ENCODE results near the gene DCDC2C. TPM values are rescaled to one million over a fixed set of nuclear protein-coding genes. Genes with fewer than 3 reads are reported as not detected.
A peak's percentile ranks its signal among the peaks of the same experiment; 100 is the strongest.
"Not testable (repeated sequence)": the region's sequence is repeated elsewhere in the genome, so short reads cannot be mapped to it uniquely, and the experiment has no call there.

DCDC2C gene
- total and polyA plus RNA-seq, 2 donors, result 0.21 to 0.38 TPM

DNA sequence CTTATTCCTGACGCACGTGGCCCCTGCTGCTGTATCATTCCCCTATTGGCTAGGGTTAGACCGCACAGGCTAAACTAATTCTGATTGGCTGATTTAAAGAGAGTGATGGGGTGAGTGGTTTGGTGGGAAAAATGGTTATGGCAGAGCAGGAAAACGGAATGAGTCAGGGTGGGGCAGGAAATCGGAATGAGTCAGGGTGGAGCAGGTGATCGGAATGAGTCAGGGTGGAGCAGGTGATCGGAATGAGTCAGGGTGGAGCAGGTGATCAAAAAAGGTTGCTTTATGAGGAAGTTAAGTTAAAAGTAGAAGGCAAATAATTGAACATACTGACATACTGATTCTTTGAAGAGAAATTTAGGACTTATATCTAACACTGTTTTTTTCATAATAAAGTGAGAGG lies 42.7 kb upstream of the DCDC2C start:
- peaks cover 0 to 39% of the 10 kb centered on the region in 2 donors for H3K4me1 ChIP-seq (ENCODE audit: control insufficient read depth in 2 of 2, insufficient read depth in 2 of 2, low read length in 2 of 2)
- H3K27me3 ChIP-seq (ENCODE audit: control insufficient read depth in 2 of 2, insufficient read depth in 1 of 2, low read length in 1 of 2); H3K9me3 ChIP-seq (ENCODE audit: control insufficient read depth in 2 of 2, insufficient read depth in 1 of 2, low read length in 1 of 2); H3K36me3 ChIP-seq (ENCODE audit: control insufficient read depth in 2 of 2, insufficient read depth in 2 of 2, low read length in 1 of 2); H3K4me3 ChIP-seq (ENCODE audit: low read length in 2 of 2); H3K27ac ChIP-seq (ENCODE audit: low read depth in 1 of 2, low read length in 1 of 2); DNase-seq (ENCODE audit: low read depth in 6 of 9, low spot score in 9 of 9): not testable (repeated sequence)
- 97% methylated on average over 7 of the region's 7 CpGs for WGBS

DNA sequence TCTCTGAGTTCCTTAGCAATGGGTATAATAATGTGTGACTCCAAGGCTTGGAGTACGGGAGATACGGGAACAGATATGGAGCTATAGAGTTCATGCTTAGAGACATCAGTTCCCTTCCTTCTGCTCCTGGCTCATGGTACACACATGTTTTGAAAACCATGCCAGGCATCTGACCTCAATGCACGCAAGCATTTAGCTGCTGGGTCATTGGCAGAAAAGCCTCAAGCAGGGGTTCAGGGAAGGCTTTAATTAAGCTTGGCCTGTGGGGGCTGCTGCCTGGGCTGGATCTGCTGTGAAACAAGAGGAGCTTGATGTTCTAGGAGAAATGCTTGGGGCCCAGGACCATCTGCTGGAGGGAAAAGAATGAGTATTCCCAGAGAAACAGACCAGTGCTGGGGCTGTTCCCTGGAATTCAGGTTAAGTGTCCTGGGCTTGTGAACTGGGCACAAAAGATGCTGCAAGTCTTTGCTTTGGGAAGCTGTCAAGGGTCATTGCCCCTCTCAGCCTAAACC lies 42.2 kb upstream of the DCDC2C start:
- Histone ChIP-seq H3K27ac (ENCODE audit: low read depth in 1 of 2, low read length in 1 of 2) (no peak overlapping the region), H3K36me3 (ENCODE audit: control insufficient read depth in 2 of 2, insufficient read depth in 2 of 2, low read length in 1 of 2) (no peaks in the 10 kb centered on the region), H3K27me3 (ENCODE audit: control insufficient read depth in 2 of 2, insufficient read depth in 1 of 2, low read length in 1 of 2) (no peaks in the 10 kb centered on the region), H3K9me3 (ENCODE audit: control insufficient read depth in 2 of 2, insufficient read depth in 1 of 2, low read length in 1 of 2) (no peaks in the 10 kb centered on the region), H3K4me1 (ENCODE audit: control insufficient read depth in 2 of 2, insufficient read depth in 2 of 2, low read length in 2 of 2) (peaks cover 0 to 38% of the 10 kb centered on the region in 2 donors), H3K4me3 (ENCODE audit: low read length in 2 of 2) (no peak overlapping the region)
- 97% methylated on average over 3 of the region's 3 CpGs for WGBS
- DNase-seq (ENCODE audit: low read depth in 6 of 9, low spot score in 9 of 9), result no peak

DNA sequence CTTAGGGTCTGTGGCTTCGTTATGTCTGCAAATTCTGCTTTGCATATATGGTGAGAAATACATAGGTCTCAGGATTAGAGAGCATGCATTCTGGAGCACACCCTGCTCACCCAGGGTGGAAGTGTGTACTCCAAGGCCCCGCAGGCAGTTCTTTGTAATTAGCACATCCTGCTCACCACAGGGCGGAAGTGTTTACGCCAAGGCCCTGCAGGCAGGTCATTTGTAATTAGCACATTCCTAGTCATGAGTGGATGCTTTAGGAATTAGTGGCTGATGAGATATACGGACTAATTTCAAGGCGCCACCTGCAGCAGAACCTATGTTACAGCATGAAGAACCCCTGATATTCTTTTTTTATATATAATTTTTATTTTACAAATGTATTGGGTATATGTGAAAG lies 41.1 kb upstream of the DCDC2C start:
- no peak for DNase-seq (ENCODE audit: low read depth in 6 of 9, low spot score in 9 of 9)
- Histone ChIP-seq H3K4me3 (ENCODE audit: low read length in 2 of 2) (no peak overlapping the region), H3K36me3 (ENCODE audit: control insufficient read depth in 2 of 2, insufficient read depth in 2 of 2, low read length in 1 of 2) (no peaks in the 10 kb centered on the region), H3K27me3 (ENCODE audit: control insufficient read depth in 2 of 2, insufficient read depth in 1 of 2, low read length in 1 of 2) (no peaks in the 10 kb centered on the region), H3K9me3 (ENCODE audit: control insufficient read depth in 2 of 2, insufficient read depth in 1 of 2, low read length in 1 of 2) (no peaks in the 10 kb centered on the region), H3K4me1 (ENCODE audit: control insufficient read depth in 2 of 2, insufficient read depth in 2 of 2, low read length in 2 of 2) (peaks cover 0 to 28% of the 10 kb centered on the region in 2 donors), H3K27ac (ENCODE audit: low read depth in 1 of 2, low read length in 1 of 2) (no peak overlapping the region)
- 94% methylated on average over 6 of the region's 6 CpGs for WGBS

- Histone ChIP-seq H3K27me3 (ENCODE audit: control insufficient read depth in 2 of 2, insufficient read depth in 1 of 2, low read length in 1 of 2) (no peaks in the 10 kb centered on the region), H3K9me3 (ENCODE audit: control insufficient read depth in 2 of 2, insufficient read depth in 1 of 2, low read length in 1 of 2) (no peaks in the 10 kb centered on the region), H3K36me3 (ENCODE audit: control insufficient read depth in 2 of 2, insufficient read depth in 2 of 2, low read length in 1 of 2) (no peaks in the 10 kb centered on the region), H3K4me3 (ENCODE audit: low read length in 2 of 2) (no peak overlapping the region), H3K4me1 (ENCODE audit: control insufficient read depth in 2 of 2, insufficient read depth in 2 of 2, low read length in 2 of 2) (peaks cover 0 to 17% of the 10 kb centered on the region in 2 donors), H3K27ac (ENCODE audit: low read depth in 1 of 2, low read length in 1 of 2) (no peak overlapping the region)
- 77% methylated on average over 3 of the region's 3 CpGs for WGBS
- no peak for DNase-seq (ENCODE audit: low read depth in 6 of 9, low spot score in 9 of 9)
Observed at GRCh38 chr2:3664118-3664517, 39.3 kb upstream of the DCDC2C start.

DNA sequence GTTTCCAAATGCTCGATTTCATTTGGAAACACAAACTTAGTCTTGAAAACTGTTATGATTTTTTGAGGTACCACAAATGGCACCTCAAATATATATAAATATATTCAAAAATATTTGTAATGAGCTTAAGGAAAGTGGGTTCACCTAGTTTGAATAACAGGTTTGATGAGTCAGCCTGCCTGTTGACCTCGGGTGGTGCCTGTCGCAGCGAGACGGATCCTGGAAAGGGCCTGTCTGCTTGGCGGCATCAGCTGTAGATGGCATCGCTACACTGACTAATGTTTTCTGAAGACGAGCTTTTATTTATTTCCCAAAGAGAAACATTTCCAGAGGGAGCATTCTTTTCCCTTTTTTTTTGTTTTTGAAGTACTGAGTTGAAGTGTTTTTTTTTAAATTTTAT lies 38.5 kb upstream of the DCDC2C start:
- Histone ChIP-seq H3K4me3 (ENCODE audit: low read length in 2 of 2) (no peak overlapping the region), H3K4me1 (ENCODE audit: control insufficient read depth in 2 of 2, insufficient read depth in 2 of 2, low read length in 2 of 2) (peaks cover 0 to 9% of the 10 kb centered on the region in 2 donors), H3K36me3 (ENCODE audit: control insufficient read depth in 2 of 2, insufficient read depth in 2 of 2, low read length in 1 of 2) (no peaks in the 10 kb centered on the region), H3K9me3 (ENCODE audit: control insufficient read depth in 2 of 2, insufficient read depth in 1 of 2, low read length in 1 of 2) (no peaks in the 10 kb centered on the region), H3K27ac (ENCODE audit: low read depth in 1 of 2, low read length in 1 of 2) (no peak overlapping the region), H3K27me3 (ENCODE audit: control insufficient read depth in 2 of 2, insufficient read depth in 1 of 2, low read length in 1 of 2) (no peaks in the 10 kb centered on the region)
- no peak for DNase-seq (ENCODE audit: low read depth in 6 of 9, low spot score in 9 of 9)
- 96% methylated on average over 8 of the region's 8 CpGs for WGBS

GRCh38 chr2:3665886-3666612 lies 37.3 kb upstream of the DCDC2C start:
- Histone ChIP-seq H3K27ac (ENCODE audit: low read depth in 1 of 2, low read length in 1 of 2) (no peak overlapping the region), H3K36me3 (ENCODE audit: control insufficient read depth in 2 of 2, insufficient read depth in 2 of 2, low read length in 1 of 2) (no peaks in the 10 kb centered on the region), H3K27me3 (ENCODE audit: control insufficient read depth in 2 of 2, insufficient read depth in 1 of 2, low read length in 1 of 2) (no peaks in the 10 kb centered on the region), H3K4me1 (ENCODE audit: control insufficient read depth in 2 of 2, insufficient read depth in 2 of 2, low read length in 2 of 2) (peaks cover 0 to 5% of the 10 kb centered on the region in 2 donors), H3K9me3 (ENCODE audit: control insufficient read depth in 2 of 2, insufficient read depth in 1 of 2, low read length in 1 of 2) (no peaks in the 10 kb centered on the region), H3K4me3 (ENCODE audit: low read length in 2 of 2) (no peak overlapping the region)
- WGBS, result 95% methylated on average over 16 of the region's 16 CpGs
- DNase-seq (ENCODE audit: low read depth in 6 of 9, low spot score in 9 of 9), result no peak

DNA sequence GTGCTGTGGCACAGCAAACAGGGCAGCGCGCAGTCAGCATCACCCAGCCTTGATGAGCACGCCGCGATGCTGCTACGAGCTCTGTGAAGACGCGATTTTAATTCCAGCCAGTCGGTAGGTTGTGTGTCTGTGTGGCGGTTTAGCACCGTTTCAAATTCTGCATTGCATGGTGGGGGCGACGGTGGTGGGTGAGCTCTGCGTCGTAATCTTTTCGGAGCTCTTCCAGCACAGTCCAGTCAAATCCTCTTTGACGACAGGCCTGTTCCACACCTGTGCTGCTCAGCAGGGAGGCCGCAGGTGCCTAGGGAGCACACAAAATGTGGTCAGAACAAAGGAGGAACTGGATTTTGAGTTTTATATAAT lies 36.8 kb upstream of the DCDC2C start:
- H3K4me3 ChIP-seq (ENCODE audit: low read length in 2 of 2), result no peak overlapping the region
- WGBS, result 91% methylated on average over 18 of the region's 18 CpGs
- no peak for DNase-seq (ENCODE audit: low read depth in 6 of 9, low spot score in 9 of 9)

DNA sequence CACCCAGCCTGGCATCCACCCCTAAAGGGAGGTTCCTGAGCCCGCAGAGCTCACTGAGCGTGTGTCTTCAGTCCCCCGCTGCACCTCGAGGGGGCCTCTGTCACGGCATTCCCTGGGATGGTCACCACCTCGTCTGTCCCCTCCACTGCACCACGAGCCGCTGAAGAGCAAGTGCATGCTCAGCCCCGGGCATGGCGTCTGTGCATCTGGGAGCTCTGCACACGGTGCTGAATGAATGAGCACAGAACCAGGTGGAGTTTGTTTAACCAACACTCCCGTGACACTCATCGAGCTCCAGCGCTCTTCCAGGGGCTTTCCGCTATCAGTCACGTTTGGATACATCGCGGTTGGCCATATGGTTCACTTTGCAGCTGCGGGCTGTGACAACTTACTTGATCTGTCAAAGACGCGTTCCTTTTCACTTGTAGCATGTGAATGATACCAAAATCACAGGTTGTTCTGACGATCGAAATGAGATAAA lies 36.2 kb upstream of the DCDC2C start:
- Histone ChIP-seq H3K4me3 (ENCODE audit: low read length in 2 of 2) (no peak overlapping the region), H3K9me3 (ENCODE audit: control insufficient read depth in 2 of 2, insufficient read depth in 1 of 2, low read length in 1 of 2) (no peaks in the 10 kb centered on the region)

More for the DNA sequence above, 36.8 kb upstream of the DCDC2C start:
- Histone ChIP-seq H3K36me3 (ENCODE audit: control insufficient read depth in 2 of 2, insufficient read depth in 2 of 2, low read length in 1 of 2) (no peaks in the 10 kb centered on the region), H3K4me1 (ENCODE audit: control insufficient read depth in 2 of 2, insufficient read depth in 2 of 2, low read length in 2 of 2) (peaks cover 0 to 5% of the 10 kb centered on the region in 2 donors), H3K9me3 (ENCODE audit: control insufficient read depth in 2 of 2, insufficient read depth in 1 of 2, low read length in 1 of 2) (no peaks in the 10 kb centered on the region), H3K27ac (ENCODE audit: low read depth in 1 of 2, low read length in 1 of 2) (peak overlapping the region in 1 of 2 donors; percentile 55), H3K27me3 (ENCODE audit: control insufficient read depth in 2 of 2, insufficient read depth in 1 of 2, low read length in 1 of 2) (no peaks in the 10 kb centered on the region)

DNA sequence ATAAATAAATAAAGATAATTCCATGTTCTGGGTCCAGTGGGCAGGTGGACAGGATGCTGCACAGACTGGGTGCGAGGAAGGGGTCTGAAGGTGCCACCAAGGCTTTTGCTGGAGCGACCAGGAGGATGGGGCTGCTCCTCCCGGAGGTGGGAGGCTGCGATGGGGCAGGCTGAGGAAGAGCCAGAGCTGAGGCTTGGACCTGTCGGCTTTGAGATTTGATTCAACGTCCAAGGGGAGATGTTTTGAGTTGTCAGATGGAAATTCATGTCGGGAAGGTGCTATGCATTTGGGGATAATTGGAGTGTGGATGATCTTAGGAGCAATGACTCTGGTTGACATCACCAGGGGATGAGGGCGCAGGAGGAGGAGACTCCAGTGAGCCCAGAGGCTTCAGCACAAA lies 33.7 kb upstream of the DCDC2C start:
- H3K27ac ChIP-seq (ENCODE audit: low read depth in 1 of 2, low read length in 1 of 2), result no peak overlapping the region
- 94% methylated on average over 8 of the region's 8 CpGs for WGBS
- no peak for DNase-seq (ENCODE audit: low read depth in 6 of 9, low spot score in 9 of 9)
- no peaks in the 10 kb centered on the region for H3K36me3 ChIP-seq (ENCODE audit: control insufficient read depth in 2 of 2, insufficient read depth in 2 of 2, low read length in 1 of 2)
- H3K27me3 ChIP-seq (ENCODE audit: control insufficient read depth in 2 of 2, insufficient read depth in 1 of 2, low read length in 1 of 2), result no peaks in the 10 kb centered on the region
- H3K9me3 ChIP-seq (ENCODE audit: control insufficient read depth in 2 of 2, insufficient read depth in 1 of 2, low read length in 1 of 2), result no peaks in the 10 kb centered on the region
- H3K4me3 ChIP-seq (ENCODE audit: low read length in 2 of 2), result no peak overlapping the region
- no peaks in the 10 kb centered on the region for H3K4me1 ChIP-seq (ENCODE audit: control insufficient read depth in 2 of 2, insufficient read depth in 2 of 2, low read length in 2 of 2)

More for the DNA sequence above, 36.2 kb upstream of the DCDC2C start:
- Histone ChIP-seq H3K36me3 (ENCODE audit: control insufficient read depth in 2 of 2, insufficient read depth in 2 of 2, low read length in 1 of 2) (no peaks in the 10 kb centered on the region), H3K27ac (ENCODE audit: low read depth in 1 of 2, low read length in 1 of 2) (peak overlapping the region in 1 of 2 donors; percentile 55), H3K27me3 (ENCODE audit: control insufficient read depth in 2 of 2, insufficient read depth in 1 of 2, low read length in 1 of 2) (no peaks in the 10 kb centered on the region), H3K4me1 (ENCODE audit: control insufficient read depth in 2 of 2, insufficient read depth in 2 of 2, low read length in 2 of 2) (peaks cover 0 to 2% of the 10 kb centered on the region in 2 donors)
- no peak for DNase-seq (ENCODE audit: low read depth in 6 of 9, low spot score in 9 of 9)
- 85% methylated on average over 23 of the region's 23 CpGs for WGBS

All from thymus (tissue), 11 donors.